Measurements from ENCODE around the gene STX16.

The STX16 gene

GRCh38 chr20:58633161-58634053 lies 17.7 kb upstream of the STX16 start:
- Histone ChIP-seq H3K9me3 (ENCODE audit: control insufficient read depth in 1 of 2, low read length in 2 of 2) (no peaks in the 10 kb centered on the region), H3K36me3 (ENCODE audit: control insufficient read depth in 1 of 2, insufficient read depth in 2 of 2, low read length in 2 of 2) (no peaks in the 10 kb centered on the region)

DNA sequence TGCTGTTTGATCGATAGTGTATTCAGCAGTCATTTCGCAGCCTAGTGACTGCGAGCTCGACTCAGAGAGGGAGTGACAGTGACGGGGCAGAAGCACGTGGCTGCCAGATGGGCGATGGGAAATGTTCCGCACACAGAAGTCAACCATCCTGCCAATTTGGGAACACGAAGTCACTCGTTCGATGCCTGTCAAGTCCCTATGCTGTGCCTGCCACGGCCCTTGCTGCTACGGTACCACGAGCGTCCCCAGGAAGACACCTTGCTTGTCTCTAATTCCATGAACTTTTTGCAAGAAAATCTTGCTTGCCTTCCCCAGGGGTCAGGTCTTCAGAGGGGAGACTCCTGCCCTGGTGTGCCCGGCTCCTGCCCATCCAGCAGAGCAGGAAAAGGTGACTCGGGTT lies 17.0 kb upstream of the STX16 start:
- H3K9me3 ChIP-seq (ENCODE audit: control insufficient read depth in 1 of 2, low read length in 2 of 2): no peaks in the 10 kb centered on the region
- no peaks in the 10 kb centered on the region for H3K27me3 ChIP-seq (ENCODE audit: low read depth, low read length)
- H3K27ac ChIP-seq (ENCODE audit: low read length): no peak overlapping the region
- peaks cover 0 to 26% of the 10 kb centered on the region in 2 donors for H3K4me1 ChIP-seq (ENCODE audit: control insufficient read depth in 1 of 2, insufficient read depth in 2 of 2, low read length in 2 of 2)
- no peak overlapping the region for H3K4me3 ChIP-seq (ENCODE audit: low read depth in 1 of 2, low read length in 2 of 2)
- H3K36me3 ChIP-seq (ENCODE audit: control insufficient read depth in 1 of 2, insufficient read depth in 2 of 2, low read length in 2 of 2): no peaks in the 10 kb centered on the region

More at GRCh38 chr20:58633161-58634053, 17.7 kb upstream of the STX16 start:
- no peak overlapping the region for H3K4me3 ChIP-seq (ENCODE audit: low read depth in 1 of 2, low read length in 2 of 2)
- peaks cover 0 to 26% of the 10 kb centered on the region in 2 donors for H3K4me1 ChIP-seq (ENCODE audit: control insufficient read depth in 1 of 2, insufficient read depth in 2 of 2, low read length in 2 of 2)
- H3K27me3 ChIP-seq (ENCODE audit: low read depth, low read length): no peaks in the 10 kb centered on the region
- H3K27ac ChIP-seq (ENCODE audit: low read length): no peak overlapping the region

DNA sequence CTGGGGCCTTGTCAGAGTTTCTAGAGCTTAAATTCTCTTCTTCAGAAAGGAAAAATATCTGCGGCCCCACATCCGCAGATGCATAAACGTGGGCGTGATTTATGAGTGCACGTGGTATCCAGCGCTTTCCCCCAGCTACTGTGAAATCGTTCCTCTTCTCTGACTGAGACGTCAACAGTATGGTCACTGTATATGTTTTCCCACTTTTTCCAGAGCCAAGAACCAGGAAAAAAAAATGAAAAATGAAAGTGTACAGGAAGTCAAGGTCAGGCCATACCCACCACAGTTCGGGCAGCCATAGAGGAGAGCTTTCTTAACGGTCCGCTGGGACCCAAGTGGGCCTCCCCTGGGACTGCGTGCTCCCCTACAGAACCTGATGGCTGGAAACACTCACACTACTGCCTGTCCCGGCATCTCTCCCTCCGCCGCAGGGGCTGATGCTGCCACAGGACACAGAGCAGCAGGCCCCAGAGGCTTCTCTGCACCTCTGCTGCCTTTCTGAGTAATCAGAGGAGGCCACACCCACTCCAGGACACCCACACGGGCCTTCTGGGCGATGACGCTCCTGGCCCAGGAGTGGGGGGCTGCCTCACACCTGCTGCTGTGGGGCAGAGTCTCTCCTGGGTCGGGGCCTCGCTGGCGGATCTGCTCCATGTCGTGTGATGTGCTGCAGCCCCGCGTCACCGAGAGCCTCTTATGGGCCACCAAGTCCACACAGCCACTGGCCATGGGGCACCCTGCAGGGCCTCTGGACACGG lies 16.4 kb upstream of the STX16 start:
- Histone ChIP-seq H3K36me3 (ENCODE audit: control insufficient read depth in 1 of 2, insufficient read depth in 2 of 2, low read length in 2 of 2) (no peaks in the 10 kb centered on the region), H3K27ac (ENCODE audit: low read length) (no peak overlapping the region)

GRCh38 chr20:58635279-58635665 lies 15.8 kb upstream of the STX16 start:
- Histone ChIP-seq H3K9me3 (ENCODE audit: control insufficient read depth in 1 of 2, low read length in 2 of 2) (no peaks in the 10 kb centered on the region), H3K4me3 (ENCODE audit: low read depth in 1 of 2, low read length in 2 of 2) (no peak overlapping the region), H3K27me3 (ENCODE audit: low read depth, low read length) (no peaks in the 10 kb centered on the region), H3K27ac (ENCODE audit: low read length) (no peak overlapping the region), H3K36me3 (ENCODE audit: control insufficient read depth in 1 of 2, insufficient read depth in 2 of 2, low read length in 2 of 2) (no peaks in the 10 kb centered on the region), H3K4me1 (ENCODE audit: control insufficient read depth in 1 of 2, insufficient read depth in 2 of 2, low read length in 2 of 2) (peaks cover 0 to 26% of the 10 kb centered on the region in 2 donors)

More for the DNA sequence above, 16.4 kb upstream of the STX16 start:
- no peaks in the 10 kb centered on the region for H3K27me3 ChIP-seq (ENCODE audit: low read depth, low read length)
- peaks cover 0 to 26% of the 10 kb centered on the region in 2 donors for H3K4me1 ChIP-seq (ENCODE audit: control insufficient read depth in 1 of 2, insufficient read depth in 2 of 2, low read length in 2 of 2)
- no peaks in the 10 kb centered on the region for H3K9me3 ChIP-seq (ENCODE audit: control insufficient read depth in 1 of 2, low read length in 2 of 2)
- H3K4me3 ChIP-seq (ENCODE audit: low read depth in 1 of 2, low read length in 2 of 2): no peak overlapping the region

DNA sequence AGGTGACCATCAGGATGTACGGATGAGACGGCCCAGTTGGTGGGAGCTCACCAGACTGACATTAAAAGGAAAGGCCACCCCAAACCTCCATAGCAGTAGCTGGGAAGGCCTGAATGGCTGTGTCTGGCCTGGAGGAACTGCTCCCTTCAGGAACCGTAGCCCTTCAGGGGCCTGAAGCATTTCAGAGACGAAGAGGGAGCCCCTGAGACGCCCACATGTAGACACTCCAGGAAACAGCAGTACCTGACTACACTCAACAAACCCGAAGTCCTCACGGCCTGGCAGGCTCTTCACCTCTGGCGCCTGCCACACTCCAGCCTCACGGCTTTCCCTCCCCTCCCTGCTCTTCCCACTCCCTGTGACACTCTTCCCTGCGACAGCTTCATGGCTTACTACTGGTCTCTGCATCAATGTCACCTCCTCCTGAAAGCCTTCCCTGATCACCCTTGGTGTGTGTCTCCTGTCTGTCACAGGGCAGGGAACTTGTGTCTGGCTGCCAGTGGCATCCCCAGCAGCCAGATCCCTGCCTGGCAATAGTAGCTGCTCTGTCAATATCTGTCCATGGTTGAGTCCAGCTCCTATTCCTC lies 14.6 kb upstream of the STX16 start:
- Histone ChIP-seq H3K4me3 (ENCODE audit: low read depth in 1 of 2, low read length in 2 of 2) (no peak overlapping the region), H3K27ac (ENCODE audit: low read length) (no peak overlapping the region), H3K36me3 (ENCODE audit: control insufficient read depth in 1 of 2, insufficient read depth in 2 of 2, low read length in 2 of 2) (no peaks in the 10 kb centered on the region), H3K27me3 (ENCODE audit: low read depth, low read length) (no peaks in the 10 kb centered on the region), H3K4me1 (ENCODE audit: control insufficient read depth in 1 of 2, insufficient read depth in 2 of 2, low read length in 2 of 2) (peaks cover 0 to 26% of the 10 kb centered on the region in 2 donors), H3K9me3 (ENCODE audit: control insufficient read depth in 1 of 2, low read length in 2 of 2) (no peaks in the 10 kb centered on the region)

DNA sequence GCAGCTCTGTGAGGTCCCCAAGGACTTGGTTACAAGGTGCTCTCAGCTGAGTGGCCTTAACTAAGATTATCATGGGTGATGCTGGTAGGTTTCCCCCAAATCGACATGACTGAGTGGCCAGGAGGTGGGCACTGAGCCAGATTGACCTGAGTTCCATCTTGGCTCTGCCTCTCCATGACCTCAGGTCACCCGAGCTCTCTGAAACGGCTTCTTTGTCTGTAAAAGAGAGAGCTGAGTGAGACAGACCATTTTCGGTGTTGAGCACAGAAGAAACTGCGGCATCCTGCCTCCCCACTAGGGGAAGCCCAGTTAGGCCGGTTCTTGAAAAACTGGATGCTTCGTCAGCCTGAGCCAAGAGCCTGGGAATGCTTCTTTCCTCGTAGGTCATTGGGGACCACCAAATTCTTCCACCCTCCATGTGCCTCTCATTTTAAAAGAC lies 14.1 kb upstream of the STX16 start:
- H3K27ac ChIP-seq (ENCODE audit: low read length): no peak overlapping the region
- H3K4me1 ChIP-seq (ENCODE audit: control insufficient read depth in 1 of 2, insufficient read depth in 2 of 2, low read length in 2 of 2): peaks cover 0 to 26% of the 10 kb centered on the region in 2 donors
- H3K4me3 ChIP-seq (ENCODE audit: low read depth in 1 of 2, low read length in 2 of 2): no peak overlapping the region
- no peaks in the 10 kb centered on the region for H3K36me3 ChIP-seq (ENCODE audit: control insufficient read depth in 1 of 2, insufficient read depth in 2 of 2, low read length in 2 of 2)
- H3K27me3 ChIP-seq (ENCODE audit: low read depth, low read length): no peaks in the 10 kb centered on the region
- H3K9me3 ChIP-seq (ENCODE audit: control insufficient read depth in 1 of 2, low read length in 2 of 2): no peaks in the 10 kb centered on the region

GRCh38 chr20:58637466-58638213 lies 13.4 kb upstream of the STX16 start:
- no peaks in the 10 kb centered on the region for H3K27me3 ChIP-seq (ENCODE audit: low read depth, low read length)
- H3K4me3 ChIP-seq (ENCODE audit: low read depth in 1 of 2, low read length in 2 of 2): no peak overlapping the region
- no peak overlapping the region for H3K27ac ChIP-seq (ENCODE audit: low read length)
- no peaks in the 10 kb centered on the region for H3K9me3 ChIP-seq (ENCODE audit: control insufficient read depth in 1 of 2, low read length in 2 of 2)
- peaks cover 0 to 26% of the 10 kb centered on the region in 2 donors for H3K4me1 ChIP-seq (ENCODE audit: control insufficient read depth in 1 of 2, insufficient read depth in 2 of 2, low read length in 2 of 2)
- H3K36me3 ChIP-seq (ENCODE audit: control insufficient read depth in 1 of 2, insufficient read depth in 2 of 2, low read length in 2 of 2): no peaks in the 10 kb centered on the region

DNA sequence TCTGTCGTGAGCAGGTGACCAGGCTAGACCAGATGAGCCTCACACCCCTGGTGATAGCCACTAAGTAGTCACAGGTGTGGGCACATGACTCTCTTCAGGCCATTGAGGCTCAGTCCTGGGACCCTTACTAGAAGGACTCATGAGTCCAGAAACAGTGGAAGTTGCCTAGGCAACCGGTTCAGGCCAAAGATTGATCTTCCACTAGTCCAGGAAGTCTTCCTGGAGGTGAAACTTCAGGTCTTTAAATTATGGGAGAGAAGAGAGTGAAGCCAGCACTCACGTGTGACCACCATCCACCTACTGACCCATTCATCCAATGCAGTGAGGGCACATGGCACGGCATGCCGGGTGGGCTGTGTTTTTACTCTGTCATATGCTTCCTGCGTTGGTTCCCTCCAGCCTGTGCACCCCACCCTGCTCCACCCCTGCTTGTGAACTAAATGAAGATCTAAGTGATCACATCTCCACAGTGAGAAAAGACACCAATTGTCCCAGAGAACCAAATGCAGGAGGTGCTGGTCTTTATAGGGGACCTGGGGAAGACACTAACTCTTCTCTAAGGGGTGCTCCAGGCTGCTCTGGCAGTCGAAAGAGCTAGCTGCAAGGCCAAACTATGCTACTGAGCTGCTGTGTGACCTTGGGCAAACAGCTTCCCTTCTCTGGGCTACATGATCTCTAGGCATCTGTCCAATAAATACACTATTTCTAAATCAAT lies 12.5 kb upstream of the STX16 start:
- Histone ChIP-seq H3K4me3 (ENCODE audit: low read depth in 1 of 2, low read length in 2 of 2) (no peak overlapping the region), H3K36me3 (ENCODE audit: control insufficient read depth in 1 of 2, insufficient read depth in 2 of 2, low read length in 2 of 2) (no peaks in the 10 kb centered on the region), H3K27me3 (ENCODE audit: low read depth, low read length) (no peaks in the 10 kb centered on the region), H3K4me1 (ENCODE audit: control insufficient read depth in 1 of 2, insufficient read depth in 2 of 2, low read length in 2 of 2) (peaks cover 0 to 26% of the 10 kb centered on the region in 2 donors), H3K9me3 (ENCODE audit: control insufficient read depth in 1 of 2, low read length in 2 of 2) (no peaks in the 10 kb centered on the region), H3K27ac (ENCODE audit: low read length) (no peak overlapping the region)

DNA sequence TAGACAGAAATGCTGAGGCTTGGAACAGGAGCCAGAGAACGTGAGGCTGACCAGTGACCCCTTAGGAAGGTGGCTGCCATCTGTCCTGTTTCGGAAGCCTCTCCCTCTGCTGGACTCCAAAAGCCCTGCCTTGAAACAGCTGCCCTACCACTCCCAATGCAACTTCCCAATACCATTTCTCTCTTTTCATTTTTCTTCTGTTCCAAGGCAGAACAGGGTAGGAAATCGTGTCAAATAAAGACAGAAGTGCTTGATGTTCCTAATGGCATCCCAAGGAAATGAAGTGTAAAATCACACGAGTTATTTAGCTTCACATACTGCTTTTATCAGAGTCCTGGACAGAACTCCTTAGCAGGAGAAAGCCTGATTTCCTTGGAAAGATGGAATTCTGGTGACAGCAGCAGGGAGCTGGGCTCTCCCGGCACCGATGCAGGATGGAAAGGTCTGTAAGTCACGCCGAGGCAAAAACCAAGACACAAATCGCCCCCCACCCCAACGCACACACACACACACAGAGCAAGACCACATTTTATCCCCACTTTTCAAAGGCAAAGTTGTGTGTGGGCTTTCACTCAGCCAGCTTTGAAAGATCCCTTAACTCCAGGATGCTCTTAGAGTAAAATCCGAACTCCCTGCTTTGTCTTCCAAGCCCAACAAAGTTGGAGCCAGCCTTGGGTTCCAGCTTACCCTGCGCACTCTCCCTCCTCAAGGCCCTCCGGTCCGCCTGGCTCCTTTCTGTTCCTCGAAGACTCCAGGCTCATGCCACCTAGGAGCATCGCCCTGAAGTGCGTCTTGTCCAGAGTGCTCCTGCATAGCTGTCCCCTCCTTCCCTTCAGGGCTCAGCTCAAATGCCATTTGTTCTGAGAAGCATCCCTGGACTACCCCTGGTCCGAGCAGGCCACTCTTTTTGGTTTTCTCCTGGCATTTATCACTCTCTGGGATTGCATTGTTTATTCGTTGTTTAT lies 11.6 kb upstream of the STX16 start:
- no peaks in the 10 kb centered on the region for H3K9me3 ChIP-seq (ENCODE audit: control insufficient read depth in 1 of 2, low read length in 2 of 2)
- H3K4me1 ChIP-seq (ENCODE audit: control insufficient read depth in 1 of 2, insufficient read depth in 2 of 2, low read length in 2 of 2): peaks cover 0 to 19% of the 10 kb centered on the region in 2 donors
- H3K4me3 ChIP-seq (ENCODE audit: low read depth in 1 of 2, low read length in 2 of 2): no peak overlapping the region
- no peaks in the 10 kb centered on the region for H3K36me3 ChIP-seq (ENCODE audit: control insufficient read depth in 1 of 2, insufficient read depth in 2 of 2, low read length in 2 of 2)
- H3K27ac ChIP-seq (ENCODE audit: low read length): no peak overlapping the region
- no peaks in the 10 kb centered on the region for H3K27me3 ChIP-seq (ENCODE audit: low read depth, low read length)

Data from muscle layer of duodenum (tissue), 2 donors.